Measurements from ENCODE around the gene TMEM121.

TMEM121 gene

GRCh38 chr14:105527826-105528585 lies 1.6 kb downstream of the TMEM121 start:
- Mint-ChIP-seq H3K27me3 (peaks cover 24% of the 10 kb centered on the region), H3K27ac (peak overlapping the region; percentile 74), H3K9me3 (no peaks in the 10 kb centered on the region), H3K4me3 (peak overlapping the region; percentile 86), H3K36me3 (no peaks in the 10 kb centered on the region), H3K4me1 (peaks cover 51% of the 10 kb centered on the region)
- ATAC-seq = peak; percentile 63

GRCh38 chr14:105528586-105529318 lies 2.4 kb downstream of the TMEM121 start:
- peak overlapping the region; percentile 77 for H3K27ac Mint-ChIP-seq
- H3K4me3 Mint-ChIP-seq = peak overlapping the region; percentile 86
- no peaks in the 10 kb centered on the region for H3K9me3 Mint-ChIP-seq
- peaks cover 55% of the 10 kb centered on the region for H3K4me1 Mint-ChIP-seq
- H3K27me3 Mint-ChIP-seq = peaks cover 24% of the 10 kb centered on the region
- H3K36me3 Mint-ChIP-seq = no peaks in the 10 kb centered on the region
- ATAC-seq = no peak

GRCh38 chr14:105529319-105529568 lies 2.9 kb downstream of the TMEM121 start:
- ATAC-seq = no peak
- H3K27me3 Mint-ChIP-seq = peaks cover 24% of the 10 kb centered on the region

GRCh38 chr14:105529569-105530284 lies 3.3 kb downstream of the TMEM121 start:
- peaks cover 55% of the 10 kb centered on the region for H3K4me1 Mint-ChIP-seq

More at GRCh38 chr14:105529319-105529568, 2.9 kb downstream of the TMEM121 start:
- Mint-ChIP-seq H3K27ac (peak overlapping the region; percentile 77), H3K4me1 (peaks cover 55% of the 10 kb centered on the region), H3K4me3 (peak overlapping the region; percentile 78), H3K9me3 (no peaks in the 10 kb centered on the region), H3K36me3 (no peaks in the 10 kb centered on the region)

GRCh38 chr14:105530285-105531087 lies 4.1 kb downstream of the TMEM121 start:
- no peaks in the 10 kb centered on the region for H3K9me3 Mint-ChIP-seq
- no peaks in the 10 kb centered on the region for H3K36me3 Mint-ChIP-seq
- peak overlapping the region; percentile 48 for H3K27ac Mint-ChIP-seq
- no peak for ATAC-seq
- peak overlapping the region; percentile 78 for H3K4me3 Mint-ChIP-seq
- H3K27me3 Mint-ChIP-seq = peaks cover 21% of the 10 kb centered on the region
- H3K4me1 Mint-ChIP-seq = peaks cover 55% of the 10 kb centered on the region

More at GRCh38 chr14:105529569-105530284, 3.3 kb downstream of the TMEM121 start:
- peak overlapping the region; percentile 77 for H3K27ac Mint-ChIP-seq
- H3K36me3 Mint-ChIP-seq = no peaks in the 10 kb centered on the region
- H3K4me3 Mint-ChIP-seq = peak overlapping the region; percentile 78
- no peaks in the 10 kb centered on the region for H3K9me3 Mint-ChIP-seq
- no peak for ATAC-seq
- H3K27me3 Mint-ChIP-seq = peaks cover 24% of the 10 kb centered on the region

GRCh38 chr14:105531088-105531893 lies 4.9 kb downstream of the TMEM121 start:
- H3K27me3 Mint-ChIP-seq = peaks cover 19% of the 10 kb centered on the region
- no peak for ATAC-seq
- peak overlapping the region; percentile 78 for H3K4me3 Mint-ChIP-seq
- H3K27ac Mint-ChIP-seq = peak overlapping the region; percentile 72
- no peaks in the 10 kb centered on the region for H3K9me3 Mint-ChIP-seq
- H3K36me3 Mint-ChIP-seq = no peaks in the 10 kb centered on the region
- H3K4me1 Mint-ChIP-seq = peaks cover 55% of the 10 kb centered on the region

GRCh38 chr14:105531894-105532623 lies 5.7 kb downstream of the TMEM121 start:
- peak overlapping the region; percentile 72 for H3K27ac Mint-ChIP-seq
- peaks cover 22% of the 10 kb centered on the region for H3K27me3 Mint-ChIP-seq
- H3K4me1 Mint-ChIP-seq = peaks cover 51% of the 10 kb centered on the region
- H3K4me3 Mint-ChIP-seq = peak overlapping the region; percentile 19
- no peaks in the 10 kb centered on the region for H3K36me3 Mint-ChIP-seq
- ATAC-seq = peak; percentile 37
- H3K9me3 Mint-ChIP-seq = no peaks in the 10 kb centered on the region

- Mint-ChIP-seq H3K36me3 (no peaks in the 10 kb centered on the region), H3K27ac (peak overlapping the region; percentile 72), H3K27me3 (peaks cover 16% of the 10 kb centered on the region), H3K9me3 (no peaks in the 10 kb centered on the region), H3K4me1 (peaks cover 45% of the 10 kb centered on the region), H3K4me3 (peak overlapping the region; percentile 19)
- ATAC-seq = peak; percentile 84
Observed at GRCh38 chr14:105532735-105533141, 6.4 kb downstream of the TMEM121 start.

- Mint-ChIP-seq H3K4me3 (no peak overlapping the region), H3K27me3 (peaks cover 16% of the 10 kb centered on the region), H3K27ac (no peak overlapping the region), H3K36me3 (no peaks in the 10 kb centered on the region), H3K9me3 (no peaks in the 10 kb centered on the region), H3K4me1 (peaks cover 47% of the 10 kb centered on the region)
- ATAC-seq = no peak
Observed at GRCh38 chr14:105533391-105533790, 7.0 kb downstream of the TMEM121 start.

GRCh38 chr14:105533811-105534498 lies 7.6 kb downstream of the TMEM121 start:
- Mint-ChIP-seq H3K4me3 (no peak overlapping the region), H3K36me3 (no peaks in the 10 kb centered on the region), H3K27me3 (peaks cover 21% of the 10 kb centered on the region), H3K4me1 (peaks cover 46% of the 10 kb centered on the region), H3K27ac (no peak overlapping the region), H3K9me3 (no peaks in the 10 kb centered on the region)
- ATAC-seq = no peak

- Mint-ChIP-seq H3K36me3 (no peaks in the 10 kb centered on the region), H3K27me3 (peaks cover 24% of the 10 kb centered on the region), H3K27ac (no peak overlapping the region), H3K9me3 (no peaks in the 10 kb centered on the region), H3K4me3 (no peak overlapping the region), H3K4me1 (peaks cover 42% of the 10 kb centered on the region)
- no peak for ATAC-seq
Observed at GRCh38 chr14:105534586-105534985, 8.2 kb downstream of the TMEM121 start.

GRCh38 chr14:105536051-105536450 lies 9.7 kb downstream of the TMEM121 start:
- no peaks in the 10 kb centered on the region for H3K9me3 Mint-ChIP-seq
- H3K27ac Mint-ChIP-seq = no peak overlapping the region
- H3K4me1 Mint-ChIP-seq = peaks cover 30% of the 10 kb centered on the region
- ATAC-seq = no peak
- H3K36me3 Mint-ChIP-seq = no peaks in the 10 kb centered on the region
- peaks cover 28% of the 10 kb centered on the region for H3K27me3 Mint-ChIP-seq
- no peak overlapping the region for H3K4me3 Mint-ChIP-seq
